Measurements from ENCODE around the gene CXXC5. TPM values are rescaled to one million over a fixed set of nuclear protein-coding genes. Genes with fewer than 3 reads are reported as not detected.
"Not testable (repeated sequence)": the region's sequence is repeated elsewhere in the genome, so short reads cannot be mapped to it uniquely, and the experiment has no call there.

CXXC5 gene
- total RNA-seq: 41.9 TPM

DNA sequence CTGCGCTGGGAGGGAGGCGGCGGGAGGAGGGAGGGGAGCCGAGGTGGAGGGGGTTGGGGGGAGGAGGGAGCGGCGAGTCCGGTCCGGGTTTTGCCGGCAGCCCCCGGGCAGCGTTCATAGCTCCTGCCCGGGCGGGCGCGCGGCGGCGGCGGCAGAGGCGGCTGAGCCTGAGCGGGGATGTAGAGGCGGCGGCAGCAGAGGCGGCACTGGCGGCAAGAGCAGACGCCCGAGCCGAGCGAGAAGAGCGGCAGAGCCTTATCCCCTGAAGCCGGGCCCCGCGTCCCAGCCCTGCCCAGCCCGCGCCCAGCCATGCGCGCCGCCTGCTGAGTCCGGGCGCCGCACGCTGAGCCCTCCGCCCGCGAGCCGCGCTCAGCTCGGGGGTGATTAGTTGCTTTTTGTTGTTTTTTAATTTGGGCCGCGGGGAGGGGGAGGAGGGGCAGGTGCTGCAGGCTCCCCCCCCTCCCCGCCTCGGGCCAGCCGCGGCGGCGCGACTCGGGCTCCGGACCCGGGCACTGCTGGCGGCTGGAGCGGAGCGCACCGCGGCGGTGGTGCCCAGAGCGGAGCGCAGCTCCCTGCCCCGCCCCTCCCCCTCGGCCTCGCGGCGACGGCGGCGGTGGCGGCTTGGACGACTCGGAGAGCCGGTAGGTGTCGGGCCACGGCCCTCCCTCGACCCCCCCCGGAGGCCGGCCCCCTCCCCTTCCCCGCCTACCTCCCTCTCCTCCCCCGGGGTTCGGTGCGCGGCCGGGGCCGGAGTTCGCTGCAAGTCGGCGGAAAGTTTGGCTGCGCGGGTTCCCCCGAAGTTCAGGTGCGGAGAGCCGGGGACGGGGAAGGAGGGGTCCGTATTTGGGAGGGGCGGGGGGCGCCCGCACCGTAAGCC, at the start of gene CXXC5:
TSS of gene CXXC5 (plus strand) at position 145 of the 877 bp plus-strand sequence. CDS start 32,175 bp downstream, outside the sequence.
- DNase-seq (ENCODE audit: low spot score in 2 of 2): peak in 1 of 2 donors; percentile 88
- peaks cover 15 to 28% of the 10 kb centered on the region in 2 donors for H3K4me1 ChIP-seq
- H3K9me3 ChIP-seq: no peaks in the 10 kb centered on the region

GRCh38 chr5:139598601-139598965, 49.6 kb upstream of the CXXC5 start:
- DNase-seq (ENCODE audit: low spot score in 2 of 2); H3K4me1 ChIP-seq; H3K9me3 ChIP-seq; H3K27me3 ChIP-seq; H3K4me3 ChIP-seq; H3K27ac ChIP-seq; intact Hi-C loops (cut with DNase I): not testable (repeated sequence)
- peaks cover 22 to 35% of the 10 kb centered on the region in 2 donors for H3K36me3 ChIP-seq

More for the DNA sequence above, at the start of gene CXXC5:
- Histone ChIP-seq H3K27ac (peak within 1 kb of the TSS; percentile 96), H3K36me3 (no peaks in the 10 kb centered on the region), H3K4me3 (peak within 1 kb of the TSS; percentile 76 to 79), H3K27me3 (no peaks in the 10 kb centered on the region)
- no peak for TF ChIP-seq CTCF (IDR thresholded peaks at IDR 0.05)
- intact Hi-C loops (cut with DNase I): loop anchor here (1.0 to 2.0 kb wide), 3 partner anchors 10 to 99 kb away; no protein-coding TSS in a partner anchor

- peaks cover 29 to 35% of the 10 kb centered on the region in 2 donors for H3K36me3 ChIP-seq
- no peak overlapping the region for H3K4me3 ChIP-seq
- H3K9me3 ChIP-seq: no peaks in the 10 kb centered on the region
- no peak overlapping the region for H3K27ac ChIP-seq
- DNase-seq (ENCODE audit: low spot score in 2 of 2): no peak
- no peaks in the 10 kb centered on the region for H3K27me3 ChIP-seq
- no peak for TF ChIP-seq CTCF (IDR thresholded peaks at IDR 0.05)
- intact Hi-C loops (cut with DNase I): no loop called here
- no peaks in the 10 kb centered on the region for H3K4me1 ChIP-seq
Measured at GRCh38 chr5:139600336-139600949, 47.7 kb upstream of the CXXC5 start.

- Histone ChIP-seq H3K4me1 (no peaks in the 10 kb centered on the region), H3K27me3 (no peaks in the 10 kb centered on the region), H3K27ac (no peak overlapping the region), H3K4me3 (no peak overlapping the region), H3K9me3 (no peaks in the 10 kb centered on the region), H3K36me3 (peaks cover 37 to 39% of the 10 kb centered on the region in 2 donors)
- DNase-seq (ENCODE audit: low spot score in 2 of 2): no peak
- intact Hi-C loops (cut with DNase I): no loop called here
- TF ChIP-seq CTCF (IDR thresholded peaks at IDR 0.05): no peak
Measured at GRCh38 chr5:139601429-139601828, 46.7 kb upstream of the CXXC5 start.

DNA sequence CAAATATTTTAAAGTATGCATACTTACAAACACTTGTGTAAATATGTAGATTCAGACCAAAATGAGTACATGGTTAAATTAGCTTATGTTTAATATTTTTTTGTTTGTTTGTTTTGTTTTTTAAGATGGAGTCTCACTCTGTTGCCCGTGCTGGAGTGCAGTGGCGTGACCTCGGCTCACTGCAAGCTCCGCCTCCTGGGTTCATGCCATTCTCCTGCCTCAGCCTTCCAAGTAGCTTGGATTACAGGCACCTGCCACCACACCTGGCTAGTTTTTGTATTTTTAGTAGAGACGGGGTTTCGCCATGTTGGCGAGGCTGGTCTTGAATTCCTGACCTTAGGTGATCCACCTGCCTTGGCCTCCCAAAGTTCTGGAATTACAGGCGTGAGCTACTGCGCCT, 46.2 kb upstream of the CXXC5 start:
- H3K4me1 ChIP-seq; H3K9me3 ChIP-seq; H3K4me3 ChIP-seq; H3K27ac ChIP-seq; DNase-seq (ENCODE audit: low spot score in 2 of 2); H3K27me3 ChIP-seq; intact Hi-C loops (cut with DNase I): not testable (repeated sequence)
- peaks cover 37 to 39% of the 10 kb centered on the region in 2 donors for H3K36me3 ChIP-seq

GRCh38 chr5:139605887-139606286, 42.3 kb upstream of the CXXC5 start:
- intact Hi-C loops (cut with DNase I): no loop called here
- DNase-seq (ENCODE audit: low spot score in 2 of 2): no peak
- Histone ChIP-seq H3K4me1 (peaks cover 0 to 3% of the 10 kb centered on the region in 2 donors), H3K4me3 (no peak overlapping the region), H3K27me3 (no peaks in the 10 kb centered on the region), H3K27ac (no peak overlapping the region), H3K36me3 (peaks cover 28 to 30% of the 10 kb centered on the region in 2 donors), H3K9me3 (no peaks in the 10 kb centered on the region)
- no peak for TF ChIP-seq CTCF (IDR thresholded peaks at IDR 0.05)

Measured in ascending aorta (tissue), 2 donors.